NCI-H2227 (cell line): ENCODE data around the gene BTNL9.
"Not testable (repeated sequence)": the region's sequence is repeated elsewhere in the genome, so short reads cannot be mapped to it uniquely, and the experiment has no call there.

Experiments used
- DNase-seq: peaks from one replicate; lab custom pipeline; 2025; ENCODE audit not compliant: unreplicated experiment; lab: John Stamatoyannopoulos, UW

BTNL9 gene

DNA sequence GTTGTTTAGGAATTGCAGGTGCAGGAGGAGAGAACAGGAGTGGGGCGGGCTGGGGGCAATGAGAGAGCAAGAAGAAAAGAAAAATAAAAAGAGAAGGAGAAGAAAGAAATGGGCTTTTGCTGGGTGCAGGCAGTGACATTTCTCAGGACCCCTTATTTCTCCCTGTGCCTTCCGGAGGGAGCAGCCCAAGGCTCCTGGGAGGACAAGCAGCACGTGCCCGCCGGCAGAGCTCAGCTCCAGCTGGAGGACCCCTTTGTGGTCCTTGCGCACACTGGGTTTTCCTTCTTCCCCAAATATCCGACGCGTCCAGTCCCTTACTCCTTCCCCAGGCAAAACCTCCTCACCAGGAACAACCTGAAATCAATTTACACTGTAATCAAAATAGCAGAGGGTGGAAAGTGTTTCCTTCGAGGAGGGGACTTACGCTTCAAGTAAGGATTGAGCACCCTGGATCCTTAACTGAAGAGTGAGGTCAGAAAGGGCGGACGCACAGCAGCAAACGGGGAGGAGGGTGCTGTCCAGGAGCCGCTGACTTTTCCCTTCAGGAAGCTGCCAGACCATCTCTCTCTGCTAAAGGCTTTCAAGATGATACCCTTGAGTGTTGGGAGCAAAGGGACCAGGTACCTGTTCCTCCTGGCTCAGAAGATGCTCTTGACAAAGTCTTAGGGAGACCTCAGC lies 2.1 kb downstream of the BTNL9 start:
- no peak for DNase-seq

DNA sequence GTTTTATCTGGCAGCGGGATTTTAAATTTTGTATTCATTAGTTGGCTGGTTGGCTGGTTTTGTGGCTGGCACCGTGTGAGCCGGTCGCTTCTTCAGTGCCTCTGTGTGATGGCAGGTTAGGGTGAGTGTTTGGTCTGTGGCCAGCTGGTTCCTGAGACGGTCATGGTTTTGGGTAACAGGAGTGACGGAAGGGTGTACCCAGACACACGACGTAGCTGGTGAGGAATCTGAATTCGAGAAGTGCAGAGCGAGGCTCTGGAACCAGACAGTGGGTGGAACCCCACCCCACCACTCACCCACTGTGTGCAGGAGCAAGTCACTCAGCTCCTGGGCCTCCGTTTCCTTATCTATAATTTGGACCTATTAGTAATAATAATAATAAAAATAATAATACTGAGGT lies 2.7 kb downstream of the BTNL9 start:
- no peak for DNase-seq

DNA sequence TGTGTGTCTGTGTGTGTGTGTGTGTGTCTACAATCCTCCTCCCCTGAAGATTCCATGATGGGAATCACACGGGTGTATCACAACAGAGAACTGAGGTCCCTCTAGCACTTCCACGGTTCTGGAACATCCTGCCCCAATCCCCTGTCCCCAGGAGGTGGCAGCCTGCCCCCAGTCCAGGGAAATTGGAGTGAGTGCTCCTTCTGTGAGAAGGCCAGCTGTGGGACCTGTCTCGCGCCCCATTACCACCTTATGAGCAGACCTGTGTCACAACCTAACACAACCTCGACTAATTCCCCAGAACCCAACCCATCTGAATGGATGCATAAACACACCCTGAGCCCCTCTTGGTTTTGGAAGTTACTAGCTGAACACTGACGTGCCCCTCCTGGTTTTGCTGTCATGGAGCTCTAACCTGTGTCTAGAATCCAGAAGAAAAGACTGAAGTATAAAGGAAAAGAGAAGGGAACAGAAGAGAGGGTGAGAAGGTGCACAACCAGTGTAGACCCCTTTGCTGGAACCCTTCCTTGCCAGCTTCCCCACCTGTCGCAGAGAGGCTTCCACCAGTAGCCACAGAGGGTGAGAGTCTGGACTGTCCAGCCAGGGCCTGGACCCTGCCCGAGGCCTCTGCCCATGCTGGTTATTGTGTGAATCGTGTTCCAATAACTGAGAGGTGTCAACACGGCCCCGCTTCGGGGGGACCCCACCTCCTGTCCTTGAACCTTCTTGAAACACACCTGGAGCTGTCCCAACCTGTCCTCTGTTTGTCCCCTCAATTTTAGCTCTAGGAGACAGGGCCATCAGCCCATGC lies 3.4 kb downstream of the BTNL9 start:
- no peak for DNase-seq

DNA sequence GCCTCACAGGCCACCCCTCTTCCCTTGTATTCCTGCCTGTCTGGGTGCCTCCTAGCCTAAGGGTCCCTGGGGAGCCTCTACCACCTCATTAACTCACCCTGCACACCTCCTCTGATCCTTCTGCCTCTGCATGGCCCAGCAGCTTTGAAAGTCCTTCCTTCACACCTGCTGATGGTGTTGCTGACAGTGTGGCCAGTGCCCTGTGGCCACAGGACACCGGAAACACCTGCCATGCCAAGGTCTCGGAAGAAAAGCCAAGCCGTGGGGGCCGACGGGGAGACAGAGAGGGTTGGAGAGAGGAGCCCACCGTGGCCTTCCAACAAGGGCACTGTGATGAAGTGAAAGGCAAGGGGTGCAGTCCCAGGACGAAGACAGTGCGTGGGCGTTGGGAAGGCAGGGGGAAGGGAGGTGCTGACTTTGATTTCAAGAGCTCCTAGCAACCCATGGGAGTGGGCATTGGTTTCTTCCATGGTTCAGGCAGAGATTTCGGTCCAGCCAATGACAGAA lies 4.1 kb downstream of the BTNL9 start:
- no peak for DNase-seq

DNA sequence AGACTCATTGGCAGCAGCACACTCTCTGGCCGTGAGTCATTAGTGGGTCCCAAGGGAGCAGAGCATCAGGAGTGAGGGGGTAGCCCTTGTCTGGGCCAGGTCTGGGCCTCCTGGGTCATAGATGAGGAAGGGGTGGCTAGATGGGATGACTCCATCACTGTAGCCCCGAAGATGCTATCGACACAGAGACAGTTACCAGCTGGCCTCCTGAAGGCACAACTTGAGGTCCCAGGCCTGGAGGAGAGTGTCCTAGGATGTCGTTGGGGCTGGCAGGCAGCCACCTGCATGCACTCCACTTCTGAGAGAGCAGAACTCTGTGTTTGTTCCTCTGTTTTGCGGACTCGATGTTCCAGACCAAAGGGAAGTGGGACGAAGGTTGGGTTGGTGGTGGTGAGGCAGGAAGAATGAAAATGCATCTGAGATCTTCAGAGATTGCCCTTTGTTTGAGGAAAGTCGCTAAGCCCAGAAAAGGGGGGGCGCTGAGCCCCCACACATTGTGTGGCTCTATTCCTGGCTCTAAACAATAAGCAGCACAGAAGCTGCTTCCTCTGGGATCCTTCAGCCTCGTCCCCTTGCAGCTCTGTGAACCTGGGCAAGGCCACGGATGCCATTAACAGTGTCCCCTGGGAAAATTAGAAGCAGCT lies 4.7 kb downstream of the BTNL9 start:
- DNase-seq: no peak

DNA sequence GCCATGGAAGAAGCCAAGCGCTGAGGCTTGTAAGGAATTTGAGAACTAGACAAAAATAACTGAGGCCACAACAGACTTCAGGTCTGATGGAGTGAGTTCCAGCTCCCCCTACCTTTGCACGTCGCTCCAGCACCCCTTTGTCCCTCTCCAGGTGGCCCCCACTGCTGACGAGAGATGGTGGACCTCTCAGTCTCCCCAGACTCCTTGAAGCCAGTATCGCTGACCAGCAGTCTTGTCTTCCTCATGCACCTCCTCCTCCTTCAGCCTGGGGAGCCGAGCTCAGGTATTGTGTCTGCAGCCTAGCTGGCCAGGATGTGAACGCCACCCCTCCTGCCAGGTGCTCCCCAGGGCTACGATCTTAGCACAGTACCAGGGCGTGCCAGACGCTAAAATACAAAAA lies 5.2 kb downstream of the BTNL9 start:
- DNase-seq: no peak

DNA sequence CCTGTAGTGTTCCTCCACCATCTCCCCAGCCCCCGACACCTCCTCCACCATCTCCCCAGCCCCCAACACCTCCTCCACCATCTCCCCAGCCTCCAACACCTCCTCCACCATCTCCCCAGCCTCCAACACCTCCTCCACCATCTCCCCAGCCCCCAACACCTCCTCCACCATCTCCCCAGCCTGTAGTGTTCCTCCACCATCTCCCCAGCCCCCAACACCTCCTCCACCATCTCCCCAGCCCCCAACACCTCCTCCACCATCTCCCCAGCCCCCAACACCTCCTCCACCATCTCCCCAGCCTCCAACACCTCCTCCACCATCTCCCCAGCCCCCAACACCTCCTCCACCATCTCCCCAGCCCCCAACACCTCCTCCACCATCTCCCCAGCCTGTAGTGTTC lies 5.8 kb downstream of the BTNL9 start:
- not testable (repeated sequence) for DNase-seq

DNA sequence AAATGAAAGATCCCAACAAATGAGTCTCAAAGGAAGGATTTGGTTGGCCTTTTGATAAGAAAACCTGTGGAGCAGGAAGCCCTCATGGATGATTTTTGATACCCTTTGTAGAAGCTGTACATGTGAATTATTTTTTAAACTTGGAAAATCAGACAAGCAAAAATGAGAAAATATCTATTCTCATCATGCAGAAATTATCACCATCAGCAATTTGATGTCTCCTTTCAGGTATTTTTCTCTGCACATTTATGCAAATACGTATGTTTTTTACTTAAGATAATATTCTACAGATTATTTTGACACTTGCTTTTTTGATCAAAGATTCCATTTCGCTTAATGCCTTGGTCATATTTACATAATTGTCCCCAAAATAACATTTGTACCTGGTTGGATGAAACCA lies 7.2 kb downstream of the BTNL9 start:
- no peak for DNase-seq

DNA sequence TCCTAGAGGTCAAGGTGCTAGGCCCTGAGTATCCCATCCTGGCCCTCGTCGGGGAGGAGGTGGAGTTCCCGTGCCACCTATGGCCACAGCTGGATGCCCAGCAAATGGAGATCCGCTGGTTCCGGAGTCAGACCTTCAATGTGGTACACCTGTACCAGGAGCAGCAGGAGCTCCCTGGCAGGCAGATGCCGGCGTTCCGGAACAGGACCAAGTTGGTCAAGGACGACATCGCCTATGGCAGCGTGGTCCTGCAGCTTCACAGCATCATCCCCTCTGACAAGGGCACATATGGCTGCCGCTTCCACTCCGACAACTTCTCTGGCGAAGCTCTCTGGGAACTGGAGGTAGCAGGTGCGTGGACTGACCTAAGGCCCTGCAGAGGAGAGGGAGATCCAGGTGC lies 7.9 kb downstream of the BTNL9 start:
- DNase-seq: no peak

DNA sequence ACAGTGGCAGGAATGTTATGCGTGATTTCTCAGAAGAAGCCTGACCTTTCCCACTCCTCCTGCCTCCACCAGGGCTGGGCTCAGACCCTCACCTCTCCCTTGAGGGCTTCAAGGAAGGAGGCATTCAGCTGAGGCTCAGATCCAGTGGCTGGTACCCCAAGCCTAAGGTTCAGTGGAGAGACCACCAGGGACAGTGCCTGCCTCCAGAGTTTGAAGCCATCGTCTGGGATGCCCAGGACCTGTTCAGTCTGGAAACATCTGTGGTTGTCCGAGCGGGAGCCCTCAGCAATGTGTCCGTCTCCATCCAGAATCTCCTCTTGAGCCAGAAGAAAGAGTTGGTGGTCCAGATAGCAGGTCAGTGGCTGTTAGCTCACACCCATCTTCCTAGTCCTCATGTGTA lies 9.9 kb downstream of the BTNL9 start:
- DNase-seq: no peak

DNA sequence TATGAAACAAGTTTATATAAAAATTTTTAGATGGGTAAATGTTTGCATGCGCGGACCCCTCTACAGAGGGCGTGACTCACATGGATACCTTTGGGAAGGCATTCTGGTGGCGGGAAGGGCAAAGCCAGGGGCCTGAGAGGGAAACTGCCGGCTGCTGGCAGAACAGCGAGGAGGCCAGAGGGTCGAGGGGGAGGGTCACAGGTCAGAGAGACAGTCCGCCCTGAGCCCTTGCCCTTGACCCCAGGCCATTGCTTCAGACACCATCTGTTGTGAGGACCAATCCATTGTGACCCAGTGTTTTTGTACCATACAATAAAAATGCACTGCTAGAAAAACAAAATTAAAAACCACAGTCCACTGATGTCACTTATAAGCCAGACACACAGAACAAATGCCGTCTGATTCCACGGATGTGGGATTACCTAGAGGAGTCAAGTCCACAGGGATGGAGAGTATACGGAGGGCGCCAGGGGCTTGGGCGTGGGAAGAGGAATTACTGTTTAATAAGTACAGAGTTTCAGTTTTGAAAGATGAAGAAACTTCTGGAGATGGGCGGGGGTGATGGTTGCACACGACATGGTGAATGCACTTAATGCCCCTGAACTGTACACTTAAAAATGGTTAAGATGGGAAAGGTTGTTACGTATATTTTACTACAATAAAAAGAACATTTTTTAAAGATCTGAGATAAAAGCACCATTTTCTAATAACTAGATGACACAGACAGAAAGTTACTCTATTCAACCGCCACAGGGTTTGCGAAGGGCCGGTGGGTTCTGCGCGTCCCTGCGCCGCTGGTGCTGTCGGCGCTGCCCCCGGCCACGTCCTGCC lies 12.0 kb downstream of the BTNL9 start:
- DNase-seq: no peak

DNA sequence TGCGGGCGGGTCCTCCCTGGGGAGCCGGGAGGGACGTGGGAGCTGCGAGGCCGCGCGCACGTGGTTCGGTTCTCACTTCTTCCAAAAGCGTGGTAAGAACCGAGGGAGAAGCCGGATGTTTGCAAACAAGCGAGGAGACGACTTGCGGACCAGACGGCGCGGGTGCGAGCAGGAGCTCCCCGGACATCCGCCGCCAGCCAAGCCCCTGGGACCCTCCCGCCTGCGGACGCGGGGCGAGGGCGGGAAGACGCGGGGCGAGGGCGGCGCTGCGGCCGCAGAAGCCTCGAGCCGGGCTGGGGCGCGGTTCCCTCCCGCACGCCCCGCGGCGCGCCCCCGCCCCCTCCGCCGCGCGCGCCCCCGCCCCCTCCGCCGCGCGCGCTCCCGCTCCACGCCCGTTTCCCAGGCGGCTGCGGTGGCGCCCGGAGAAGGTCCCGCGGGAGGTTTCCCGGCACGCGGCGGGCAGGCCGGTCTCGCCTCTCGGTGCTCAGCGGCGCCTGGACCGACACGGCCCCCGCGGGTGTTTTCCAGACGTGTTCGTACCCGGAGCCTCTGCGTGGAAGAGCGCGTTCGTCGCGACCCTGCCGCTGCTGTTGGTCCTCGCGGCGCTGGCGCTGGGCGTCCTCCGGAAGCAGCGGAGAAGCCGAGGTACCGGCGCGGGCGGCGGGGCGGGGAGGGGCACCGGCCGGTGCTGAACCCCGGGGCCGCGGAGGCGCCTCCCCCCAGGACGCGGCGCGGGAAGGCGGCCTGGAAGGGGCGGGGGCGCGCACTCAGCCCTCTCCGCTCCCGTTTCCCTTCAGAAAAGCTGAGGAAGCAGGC lies 12.8 kb downstream of the BTNL9 start:
- peak; percentile 14 for DNase-seq

DNA sequence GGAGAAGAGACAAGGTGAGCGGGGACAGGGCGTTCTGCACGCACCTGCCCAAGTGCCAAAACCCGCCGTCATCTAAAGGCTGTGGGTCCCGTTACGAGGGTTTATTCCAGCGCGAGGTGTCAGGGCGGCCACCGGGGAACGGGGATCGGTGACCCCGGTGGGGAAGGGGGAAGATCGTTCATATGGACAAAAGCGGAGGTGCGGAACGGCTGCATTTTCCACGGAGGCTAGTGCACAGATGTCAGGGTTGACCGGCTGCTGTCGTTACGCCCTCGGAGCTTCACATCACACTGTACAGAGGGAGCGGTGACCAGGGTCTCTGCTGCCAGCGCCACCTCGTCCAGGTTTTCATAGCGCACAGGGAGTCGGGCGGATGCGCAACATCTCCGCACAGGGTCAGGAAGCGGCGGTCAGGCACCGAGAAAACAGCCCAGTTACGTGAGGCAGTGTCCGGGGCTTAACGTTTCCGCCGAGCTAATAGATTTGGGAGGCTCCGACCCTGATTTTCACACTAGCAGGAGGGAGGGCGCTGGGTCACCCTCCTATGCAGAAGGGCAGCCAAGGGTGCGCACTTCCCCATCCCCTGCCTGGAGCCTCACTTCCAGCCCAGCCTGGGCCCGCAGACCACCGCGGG lies 13.5 kb downstream of the BTNL9 start:
- DNase-seq: no peak

DNA sequence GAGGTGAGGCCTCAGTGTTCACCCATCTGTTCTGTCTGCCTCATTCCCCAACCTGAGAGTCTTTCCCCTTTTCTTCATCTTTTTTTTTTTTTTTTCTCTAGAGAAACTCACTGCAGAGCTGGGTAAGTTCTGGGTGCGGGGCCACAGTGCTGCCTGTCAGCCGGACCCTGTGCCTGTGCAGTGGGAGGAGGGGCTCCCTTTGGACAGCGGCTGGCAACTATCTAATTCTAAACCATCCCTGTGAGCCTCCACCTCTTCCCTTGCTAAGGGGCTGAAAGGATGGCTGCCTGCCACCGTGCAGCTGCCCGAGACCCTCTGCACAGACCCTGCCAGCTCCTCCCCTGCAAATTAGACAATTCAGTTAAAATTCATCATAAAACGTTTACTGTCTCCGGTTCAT lies 14.1 kb downstream of the BTNL9 start:
- no peak for DNase-seq

DNA sequence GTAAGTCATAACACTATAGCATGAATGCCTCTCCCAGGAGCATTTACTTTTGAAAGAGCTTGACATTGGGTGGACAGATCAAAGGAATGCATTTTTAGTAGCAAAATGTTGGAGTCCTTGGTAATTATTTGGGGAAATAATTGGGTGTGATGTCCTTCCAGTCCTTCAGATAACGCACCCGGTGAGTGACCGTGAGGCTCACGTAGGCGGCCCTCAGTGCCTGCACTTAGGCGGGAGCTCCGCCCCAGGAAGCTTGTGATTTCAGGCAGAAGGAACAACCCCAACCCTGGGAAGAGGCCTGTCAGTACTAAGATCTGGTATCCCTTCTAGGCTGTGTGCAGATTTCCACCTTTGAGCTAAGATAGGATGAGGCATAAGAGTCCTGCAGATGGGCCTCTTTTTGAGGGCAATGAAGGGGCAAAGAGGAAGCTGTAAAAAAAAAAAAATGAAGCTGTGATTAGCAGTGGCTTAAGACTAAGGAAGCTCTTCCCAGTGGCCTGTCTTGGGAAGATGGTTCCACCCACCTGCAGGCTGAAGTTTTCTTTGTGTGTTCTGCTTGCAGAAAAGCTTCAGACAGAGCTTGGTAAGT lies 14.9 kb downstream of the BTNL9 start:
- DNase-seq: no peak

DNA sequence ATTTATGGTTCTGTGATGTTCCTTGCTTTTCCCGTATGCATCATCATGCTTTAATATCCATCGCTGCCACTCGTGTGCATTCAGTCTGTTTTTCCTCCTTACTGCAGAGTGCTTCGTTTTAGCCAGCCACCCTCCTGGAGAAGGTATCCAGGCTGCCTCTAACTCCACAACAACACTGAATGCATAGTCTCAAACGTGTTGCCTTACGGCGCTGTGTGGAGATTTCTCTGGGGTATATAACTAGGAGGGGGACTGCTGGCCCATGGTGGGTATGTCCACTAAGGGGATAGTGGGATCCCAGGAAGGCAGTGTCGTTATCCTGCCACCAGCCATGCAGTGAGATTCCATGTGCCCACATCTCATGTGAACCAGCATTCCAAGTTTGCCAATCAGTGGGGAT lies 16.4 kb downstream of the BTNL9 start:
- DNase-seq: no peak

DNA sequence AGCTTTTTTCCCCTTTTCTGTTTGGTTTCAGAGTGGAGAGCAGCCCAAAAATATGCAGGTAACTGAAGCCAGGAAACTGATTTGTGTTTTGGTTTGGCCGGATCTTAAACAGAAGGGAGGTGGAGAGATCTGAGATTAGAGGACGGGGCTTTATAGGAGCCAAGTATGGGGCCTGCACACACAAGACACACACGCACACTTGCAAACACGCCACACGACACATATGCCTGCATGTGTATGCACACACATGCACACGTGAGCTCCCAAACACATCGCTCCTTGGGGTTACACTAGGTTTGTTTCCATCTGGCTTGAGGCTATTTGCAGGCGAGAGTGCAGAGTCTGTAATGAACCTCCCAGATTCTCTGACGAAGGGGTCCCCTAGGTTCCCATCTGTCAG lies 18.3 kb downstream of the BTNL9 start:
- no peak for DNase-seq

DNA sequence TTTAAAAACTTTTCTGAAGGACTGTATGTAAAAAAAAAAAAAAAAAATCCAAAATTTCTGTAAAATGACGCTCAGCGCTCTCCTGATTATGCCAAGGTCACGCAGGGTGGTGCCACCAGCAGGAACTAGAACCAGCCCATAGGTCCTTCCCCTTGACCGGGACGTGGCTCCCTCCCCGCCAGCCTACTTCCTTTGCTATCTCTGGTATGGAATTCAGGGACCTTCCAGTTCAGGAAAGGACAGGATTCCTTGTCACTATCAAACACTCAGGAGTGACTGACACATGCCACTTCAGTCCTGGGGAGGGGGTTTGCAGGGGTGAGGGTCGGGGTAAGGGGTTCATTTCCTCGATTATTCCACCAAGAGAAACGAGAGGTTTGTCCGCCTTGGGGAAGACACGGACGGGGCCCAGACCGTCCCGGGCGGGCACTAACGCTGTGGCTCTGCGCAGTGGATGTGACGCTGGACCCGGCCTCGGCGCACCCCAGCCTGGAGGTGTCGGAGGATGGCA lies 18.8 kb downstream of the BTNL9 start:
- no peak for DNase-seq
